Femur (tissue), 1 donor: ENCODE data around the gene VWCE.
"Not testable (repeated sequence)": the region's sequence is repeated elsewhere in the genome, so short reads cannot be mapped to it uniquely, and the experiment has no call there.

Experiments
- DNase-seq: peaks from one replicate; pipeline ENCODE4 v3.0.0-alpha.2; 2017

Gene VWCE

DNA sequence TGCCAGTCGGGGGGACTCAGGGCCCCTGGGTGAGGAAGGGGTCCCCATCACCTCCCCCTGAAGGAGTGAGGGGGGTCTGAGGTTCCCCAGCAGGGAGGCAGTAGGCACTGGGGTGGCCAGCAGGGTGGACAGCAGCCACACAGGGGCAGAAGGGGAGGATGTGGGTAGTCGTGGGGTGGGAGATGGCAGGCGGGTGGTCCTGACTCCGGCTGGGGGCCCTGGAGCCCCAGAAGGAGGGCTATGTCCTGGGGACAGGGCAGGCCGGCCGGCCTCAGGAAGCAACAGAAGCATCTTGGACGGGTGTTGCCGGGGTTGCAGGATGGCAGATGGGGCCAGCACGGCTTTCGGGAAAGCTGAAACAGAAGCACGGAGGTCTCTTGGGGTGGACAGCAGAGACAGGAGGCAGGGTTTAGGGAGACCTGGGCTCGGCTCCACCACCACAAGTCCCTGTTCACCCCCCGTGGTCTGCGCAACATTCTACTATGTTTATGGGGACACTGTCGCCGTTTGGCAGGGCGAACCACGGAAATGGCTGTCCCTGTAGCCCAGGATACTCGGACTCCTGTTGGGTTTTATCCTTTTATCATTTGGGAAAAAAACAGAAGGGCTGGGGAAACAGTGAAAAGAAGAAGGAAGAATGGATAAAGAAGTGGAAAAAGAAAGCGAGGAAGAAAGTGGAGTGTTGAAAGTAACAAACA, 14.1 kb downstream of the VWCE start:
- no peak for DNase-seq

GRCh38 chr11:61279934-61280659, 15.0 kb downstream of the VWCE start:
- DNase-seq = no peak

GRCh38 chr11:61278001-61278470, 17.1 kb downstream of the VWCE start:
- DNase-seq = no peak

DNA sequence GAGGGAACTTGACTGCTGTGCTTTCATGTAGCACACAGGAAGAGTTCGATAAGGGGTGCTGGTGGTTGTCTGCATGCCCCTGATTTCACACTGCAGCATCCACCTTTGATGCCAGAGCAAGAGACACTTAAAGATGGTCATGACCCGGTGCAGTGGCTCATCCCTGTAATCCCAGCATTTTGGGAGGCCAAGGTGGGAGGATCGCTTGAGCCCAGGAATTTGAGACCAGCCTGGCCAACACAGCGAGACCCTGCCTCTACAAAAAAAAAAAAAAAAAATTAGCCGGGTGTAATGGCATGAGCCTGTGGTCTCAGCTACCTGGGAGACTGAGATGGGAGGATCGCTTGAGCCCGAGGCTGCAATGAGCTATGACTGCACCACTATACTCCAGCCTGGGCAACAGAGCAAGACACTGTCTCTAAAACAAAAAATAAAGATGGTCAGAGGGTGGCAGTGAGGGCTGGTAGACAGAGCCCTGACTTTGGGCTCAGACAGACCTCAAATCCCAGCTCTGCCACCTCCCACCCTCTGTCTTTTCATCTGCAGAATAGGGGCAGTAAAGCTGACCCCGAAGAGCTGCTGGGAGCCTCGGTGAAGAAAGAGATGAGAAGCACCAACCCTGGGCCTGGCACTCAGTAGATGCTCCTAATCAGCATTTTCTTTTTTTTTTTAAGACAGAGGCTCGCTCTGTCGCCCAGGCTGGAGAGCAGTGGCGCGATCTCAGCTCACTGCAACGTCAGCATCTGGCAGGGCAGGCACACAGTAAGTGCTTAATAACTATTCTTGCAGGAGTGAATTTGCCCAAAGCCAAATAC, 17.7 kb downstream of the VWCE start:
- no peak for DNase-seq

GRCh38 chr11:61275191-61275590, 19.9 kb downstream of the VWCE start:
- no peak for DNase-seq

- DNase-seq = no peak
Observed at GRCh38 chr11:61274084-61274483, 21.0 kb downstream of the VWCE start.

- DNase-seq = no peak
Observed at GRCh38 chr11:61273178-61274078, 21.7 kb downstream of the VWCE start.

DNA sequence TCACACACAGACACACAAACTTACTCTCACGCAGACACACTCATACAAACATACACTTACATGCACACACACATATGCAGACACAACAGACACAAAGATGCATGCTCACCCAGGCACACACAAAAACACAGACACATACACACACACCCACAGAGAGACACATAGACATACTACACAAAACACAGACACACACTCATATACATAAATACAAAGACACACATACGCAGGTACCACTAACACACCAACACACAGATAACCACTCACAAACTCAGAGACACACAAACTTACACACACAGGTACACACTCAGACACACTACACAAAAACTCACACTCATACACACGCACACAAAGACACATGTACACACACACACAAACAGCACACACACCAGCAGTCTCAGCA, 22.4 kb downstream of the VWCE start:
- no peak for DNase-seq

DNA sequence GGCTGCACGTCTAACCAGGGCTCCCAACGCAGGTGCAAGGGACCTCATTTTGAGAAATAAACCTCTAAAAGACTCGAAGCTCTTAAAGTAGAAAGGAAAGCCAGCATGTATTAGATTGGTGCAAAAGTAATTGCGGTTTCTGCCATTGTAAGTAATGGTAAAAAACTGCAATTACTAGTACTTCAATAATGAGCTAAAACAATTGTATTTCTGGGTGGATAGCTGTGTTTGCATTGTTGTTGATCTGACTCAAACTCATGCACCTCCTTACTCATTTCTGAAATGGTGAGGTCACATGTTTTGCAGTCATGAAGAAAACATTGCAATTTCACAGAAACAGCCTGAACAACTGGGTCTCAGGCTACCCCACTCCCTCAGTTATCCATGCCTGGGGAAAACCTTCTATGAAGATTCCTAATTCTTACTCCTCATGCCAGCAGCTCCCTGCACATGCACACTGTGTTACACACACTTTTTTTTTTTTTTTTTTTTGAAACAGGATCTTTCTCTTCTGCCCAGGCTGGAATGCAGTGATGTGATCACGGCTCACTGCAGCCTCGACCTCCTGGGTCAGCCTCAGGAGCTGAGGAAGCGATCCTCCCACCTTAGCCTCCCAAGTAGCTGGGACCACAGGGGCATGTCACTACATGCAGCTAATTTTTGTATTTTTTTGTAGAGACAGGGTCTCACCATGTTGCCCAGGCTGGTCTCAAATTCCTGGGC, 24.6 kb downstream of the VWCE start:
- DNase-seq = no peak

GRCh38 chr11:61268588-61269250, 26.4 kb downstream of the VWCE start:
- DNase-seq = no peak

- no peak for DNase-seq
Observed at GRCh38 chr11:61267437-61267841, 27.7 kb downstream of the VWCE start.

DNA sequence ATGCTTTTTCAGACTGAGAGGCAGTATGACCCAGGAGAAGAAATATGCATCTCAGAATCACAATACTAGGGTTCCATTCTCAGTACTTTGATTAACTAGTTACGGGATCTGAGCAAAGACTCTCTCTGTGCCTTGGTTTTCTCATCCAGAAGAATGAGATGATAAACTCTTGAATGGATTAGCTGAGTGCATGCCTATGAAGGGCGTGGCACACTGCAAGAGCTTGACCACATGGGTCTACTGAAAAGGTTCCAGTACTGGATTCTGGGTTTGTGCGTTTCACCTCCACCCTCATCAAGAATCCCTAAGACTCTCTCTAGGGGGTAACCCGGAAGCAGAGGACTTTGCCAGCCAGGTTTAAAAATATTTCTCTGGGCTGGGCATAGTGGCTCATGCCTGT, 28.5 kb downstream of the VWCE start:
- no peak for DNase-seq

DNA sequence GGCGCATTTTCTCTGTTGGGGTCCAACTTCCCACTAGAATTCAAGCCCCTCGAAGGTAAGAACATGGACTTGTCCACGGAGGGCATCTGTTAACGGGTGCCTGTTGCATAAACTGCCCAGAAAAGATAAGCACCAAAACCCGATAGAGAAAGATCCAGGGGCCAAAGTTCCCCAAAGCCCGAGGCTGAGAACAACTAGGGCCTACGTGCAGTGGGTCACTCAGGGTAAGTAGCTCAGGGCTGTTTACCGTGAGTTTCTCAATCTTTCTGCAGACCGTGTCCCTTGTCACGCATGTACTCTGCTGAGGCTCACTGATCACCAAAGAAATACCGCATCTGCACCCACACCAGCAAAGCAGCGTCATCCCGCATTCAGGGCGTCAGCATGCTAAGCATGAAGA, 29.8 kb downstream of the VWCE start:
- DNase-seq = no peak

GRCh38 chr11:61264795-61265194, 30.3 kb downstream of the VWCE start:
- DNase-seq = no peak

GRCh38 chr11:61264371-61264770, 30.7 kb downstream of the VWCE start:
- DNase-seq = no peak

DNA sequence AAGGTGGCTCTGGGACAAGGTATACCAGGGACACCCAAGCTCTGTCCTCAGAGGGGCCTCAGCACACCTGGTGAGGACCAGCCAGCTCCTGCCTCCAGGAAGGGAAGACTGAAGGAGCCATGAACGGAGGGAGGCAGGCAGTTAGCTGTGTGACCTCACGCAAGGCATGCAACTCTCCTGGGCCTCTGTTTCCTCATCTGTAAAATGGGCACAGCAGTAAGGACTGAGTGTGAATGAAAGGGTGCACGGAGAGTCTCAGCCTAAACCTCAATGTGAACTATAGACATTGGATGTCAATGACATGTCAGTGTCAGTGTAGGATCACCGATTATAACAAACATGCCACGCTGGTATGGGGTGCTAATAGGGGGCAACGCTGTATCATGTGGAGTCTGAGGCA, 35.8 kb downstream of the VWCE start:
- no peak for DNase-seq

GRCh38 chr11:61258546-61258945, 36.6 kb downstream of the VWCE start:
- DNase-seq = no peak

- DNase-seq = no peak
Observed at GRCh38 chr11:61256710-61257482, 38.2 kb downstream of the VWCE start.

DNA sequence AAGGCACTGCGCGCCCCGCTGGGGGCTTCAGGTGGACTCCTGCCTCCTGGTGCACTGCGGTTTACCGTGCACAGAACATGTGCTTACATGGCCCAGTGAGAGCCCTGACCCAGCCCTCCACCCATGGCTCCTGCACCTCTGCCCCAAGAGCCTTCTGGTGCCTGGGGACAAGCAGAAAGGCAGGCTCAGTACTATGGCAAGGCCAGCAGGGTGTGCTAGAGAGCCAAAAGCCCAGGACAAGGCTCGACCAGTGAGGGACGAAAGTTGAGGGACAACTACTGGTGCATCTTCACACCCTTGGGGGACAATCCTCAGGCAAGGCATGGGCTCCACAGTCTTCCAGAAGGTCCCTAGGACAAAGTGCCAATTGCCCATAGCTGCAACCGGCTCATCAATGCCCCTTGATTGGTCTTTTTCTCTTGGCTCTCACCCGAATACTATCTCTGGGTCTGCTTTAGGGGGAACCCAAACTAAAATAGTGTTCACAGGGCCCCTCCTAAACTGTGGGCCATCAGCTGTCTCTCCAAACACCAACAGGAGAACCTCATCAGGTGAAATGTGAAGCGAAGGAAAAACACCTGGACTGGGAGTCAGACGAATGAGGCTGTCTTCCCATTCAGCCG, 40.6 kb downstream of the VWCE start:
- peak; percentile 67 for DNase-seq

- DNase-seq = not testable (repeated sequence)
Observed at GRCh38 chr11:61252332-61252731, 42.8 kb downstream of the VWCE start.
